ENCODE measurements around the gene ACSL1.

GRCh38 chr4:184843984-184844554 is 18.3 kb upstream of the ACSL1 start:
- TF ChIP-seq CTCF (optimal IDR thresholded peaks at IDR 0.05 in 1 of 3, IDR thresholded peaks at IDR 0.05 in 1 of 3, conservative IDR thresholded peaks at IDR 0.05 in 1 of 3; ENCODE audit: extremely low read depth in 1 of 3, insufficient read depth in 2 of 3, low read length in 3 of 3), result no peak
- no peak for TF ChIP-seq EZH2 (IDR thresholded peaks at IDR 0.05; ENCODE audit: low read length)

Data from keratinocyte (primary cell).